OCI-LY1 (cell line): ENCODE results near the gene HDX.

Source experiments
- CTCF ChIP-seq: fragments of 200-600 bp; sonication (generic), shearing (Covaris generic); IDR thresholded peaks from 2 replicates; pipeline ENCODE4 v1.5.1; 2017; ENCODE audit warnings: mild to moderate bottlenecking, antibody characterized with exemption, low read length, moderate library complexity, mixed read lengths
- EZH2 ChIP-seq: fragments of 200-600 bp; sonication (generic), shearing (Covaris generic); IDR thresholded peaks from 2 replicates; pipeline ENCODE4 v1.8.0; 2017; ENCODE audit warnings: borderline replicate concordance, mixed run types, mild to moderate bottlenecking, antibody characterized with exemption, low read length, moderate library complexity, mixed read lengths

- TF ChIP-seq CTCF, result no peak
- TF ChIP-seq EZH2, result no peak
These were observed 61.1 kb downstream of the HDX start for GRCh38 chrX:84441143-84441542.
